Body of pancreas (tissue), 4 donors: ENCODE data around the gene TTF2. TPM values are rescaled to one million over a fixed set of nuclear protein-coding genes. Genes with fewer than 3 reads are reported as not detected.

Experiments
- ATAC-seq: fragments of 150-250 bp; one replicate; pipeline ENCODE4 v1.9.1; 2016
- DNase-seq, 4 donors: peaks; one replicate each; pipeline ENCODE4 v3.0.0-alpha.2; 2019
- H3K27ac ChIP-seq, 4 donors: fragments of 200-600 bp; sonication (generic); 1 replicate in 3 of 4; 2 replicates in 1 of 4; pipeline versions ENCODE4 v1.5.1 to v1.6.1; 2016 to 2019; ENCODE audit warnings: mild to moderate bottlenecking in 1 of 4, mixed read lengths in 1 of 4, moderate library complexity in 1 of 4
- H3K27me3 ChIP-seq, 2 donors: fragments of 200-600 bp; sonication (generic); one replicate each; pipeline ENCODE4 v1.6.0; 2016; ENCODE audit warnings: mild to moderate bottlenecking in 1 of 2
- H3K36me3 ChIP-seq, 2 donors: fragments of 200-600 bp; sonication (generic); replicated peaks in 1 of 2; 2 replicates each; pipeline ENCODE4 v1.5.1; 2016; ENCODE audit warnings: low read depth in 2 of 2; ENCODE audit not compliant: insufficient read depth in 1 of 2
- H3K4me1 ChIP-seq: fragments of 200-600 bp; sonication (generic); one replicate; pipeline ENCODE4 v1.6.0; 2016
- H3K4me3 ChIP-seq, 2 donors: fragments of 200-600 bp; sonication (generic); 1 replicate in 1 of 2; 2 replicates in 1 of 2; pipeline ENCODE4 v1.5.1; 2016 to 2019
- H3K9me3 ChIP-seq, 3 donors: fragments of 200-600 bp; sonication (generic); 1 replicate in 2 of 3; 2 replicates in 1 of 3; pipeline ENCODE4 v1.5.1; 2016
- CTCF ChIP-seq, 7 experiments: fragments of 450-650 bp in 4 of 7; fragments of 200-600 bp in 3 of 7; sonication (generic) in 3 of 7; IDR thresholded peaks; one replicate each; pipeline ENCODE4 v1.5.1; 2016 to 2019; ENCODE audit warnings: antibody characterized with exemption in 7 of 7
- POLR2A ChIP-seq, 3 donors: fragments of 450-650 bp; IDR thresholded peaks; one replicate each; pipeline ENCODE4 v1.6.1; 2016; ENCODE audit warnings: antibody characterized with exemption in 3 of 3, mild to moderate bottlenecking in 2 of 3
- WGBS, 2 donors: methylation state at CpG; one replicate each; pipeline ENCODE4 v1.1.5; 2017; 5-methylcytosine and 5-hydroxymethylcytosine counted together
- intact Hi-C: fragments of 100-400 bp; cut with DNase I; formaldehyde crosslinking; loops from one replicate; pipeline ENCODE4 v1.15.1; 2023
- total RNA-seq, 2 donors: library from RNA; depleted of rRNA; stranded (reverse); fragments of >200 nt; gene quantifications; one replicate each; pipeline ENCODE4 v1.1.0, GENCODE V29; 2016

Gene TTF2
- total RNA-seq, 2 donors from 2014 or later, result 7.8 to 9.6 TPM

GRCh38 chr1:117076648-117077047, 16.5 kb downstream of the TTF2 start:
- intact Hi-C loops, result loop anchor here (10.0 kb wide), 1 partner anchor 48 kb away; the partner anchor contains the start of gene TRIM45
- peaks cover 11 to 13% of the 10 kb centered on the region in 2 donors for H3K36me3 ChIP-seq
- DNase-seq (no peak), ATAC-seq (no peak)
- WGBS, 2 donors, result 96% methylated on average over 5 of the region's 5 CpGs
- no peaks in the 10 kb centered on the region for H3K9me3 ChIP-seq
- TF ChIP-seq CTCF (IDR thresholded peaks at IDR 0.05), result no peak
- H3K4me3 ChIP-seq, result no peak overlapping the region
- no peak overlapping the region for H3K27ac ChIP-seq
- H3K27me3 ChIP-seq, result no peaks in the 10 kb centered on the region
- H3K4me1 ChIP-seq, result no peaks in the 10 kb centered on the region

- DNase-seq, result no peak
- no peak for ATAC-seq
- no peak overlapping the region for H3K4me3 ChIP-seq
- H3K4me1 ChIP-seq, result no peaks in the 10 kb centered on the region
- H3K27me3 ChIP-seq, result no peaks in the 10 kb centered on the region
- intact Hi-C loops, result loop anchor here (10.0 kb wide), 1 partner anchor 48 kb away; the partner anchor contains the start of gene TRIM45
- no peak overlapping the region for H3K27ac ChIP-seq
- no peaks in the 10 kb centered on the region for H3K9me3 ChIP-seq
- WGBS, 2 donors, result 52 to 80% methylated on average over 3 of the region's 3 CpGs
- peaks cover 11 to 13% of the 10 kb centered on the region in 2 donors for H3K36me3 ChIP-seq
- TF ChIP-seq POLR2A (IDR thresholded peaks at IDR 0.05), result no peak
Measured at GRCh38 chr1:117077267-117077666, 17.1 kb downstream of the TTF2 start.

GRCh38 chr1:117079737-117080136, 19.6 kb downstream of the TTF2 start:
- ATAC-seq (no peak), DNase-seq (peak in 1 of 4 donors; percentile 26)
- Histone ChIP-seq H3K27ac (no peak overlapping the region), H3K4me3 (no peak overlapping the region), H3K4me1 (no peaks in the 10 kb centered on the region), H3K9me3 (no peaks in the 10 kb centered on the region), H3K36me3 (peaks cover 11 to 13% of the 10 kb centered on the region in 2 donors), H3K27me3 (no peaks in the 10 kb centered on the region)
- TF ChIP-seq CTCF (IDR thresholded peaks at IDR 0.05), result no peak
- no peak for TF ChIP-seq POLR2A (IDR thresholded peaks at IDR 0.05)
- intact Hi-C loops, result loop anchor here (10.0 kb wide), 1 partner anchor 45 kb away; the partner anchor contains the start of gene TRIM45
- 78 to 79% methylated on average over 6 of the region's 6 CpGs for WGBS, 2 donors

GRCh38 chr1:117084231-117084630, 24.1 kb downstream of the TTF2 start:
- 79 to 97% methylated on average over 5 to 6 of the region's 6 CpGs for WGBS, 2 donors
- no peak for ATAC-seq
- Histone ChIP-seq H3K4me3 (no peak overlapping the region), H3K36me3 (peaks cover 0 to under 1% of the 10 kb centered on the region in 2 donors), H3K4me1 (no peaks in the 10 kb centered on the region), H3K27me3 (no peaks in the 10 kb centered on the region), H3K9me3 (no peaks in the 10 kb centered on the region), H3K27ac (no peak overlapping the region)
- DNase-seq, result no peak
- intact Hi-C loops, result no loop called here
- TF ChIP-seq CTCF (IDR thresholded peaks at IDR 0.05), result no peak

- Histone ChIP-seq H3K4me1 (no peaks in the 10 kb centered on the region), H3K27ac (no peak overlapping the region), H3K9me3 (no peaks in the 10 kb centered on the region), H3K4me3 (no peak overlapping the region), H3K27me3 (no peaks in the 10 kb centered on the region), H3K36me3 (peaks cover 0 to 2% of the 10 kb centered on the region in 2 donors)
- DNase-seq (no peak), ATAC-seq (no peak)
- TF ChIP-seq POLR2A (IDR thresholded peaks at IDR 0.05), result no peak
- no peak for TF ChIP-seq CTCF (IDR thresholded peaks at IDR 0.05)
- intact Hi-C loops, result no loop called here
- 94 to 98% methylated on average over 6 of the region's 6 CpGs for WGBS, 2 donors
Measured at GRCh38 chr1:117087686-117088085, 27.6 kb downstream of the TTF2 start.
